HG03439 (cell line): ENCODE data around the gene BRI3.

ENCODE experiments used
- ATAC-seq: cut with Tn5 transposase; IDR thresholded peaks from one replicate; pipeline ENCODE4 v1.9.1; 2021; ENCODE audit warnings: mild to moderate bottlenecking, moderate library complexity; ENCODE audit not compliant: unreplicated experiment

BRI3 gene

DNA sequence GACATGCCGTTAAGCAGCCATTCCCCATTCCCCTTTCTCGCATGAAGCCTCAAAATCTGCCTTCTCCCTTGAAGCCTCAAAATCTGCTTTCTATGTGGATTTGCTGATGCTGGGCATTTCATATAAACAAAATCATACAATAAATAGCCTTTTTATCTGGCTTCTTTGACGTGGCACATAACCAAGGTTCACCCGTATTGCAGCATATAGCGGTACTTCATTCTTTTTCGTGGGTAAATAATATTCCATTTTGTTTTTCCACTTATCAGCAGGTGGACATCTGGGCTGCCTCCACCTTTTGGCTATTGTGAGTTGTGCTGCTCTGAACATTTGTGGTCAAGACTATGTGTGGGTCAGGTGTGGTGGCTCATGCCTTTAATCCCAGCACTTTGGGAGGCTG lies 57.0 kb downstream of the BRI3 start:
- no peak for ATAC-seq

GRCh38 chr7:98339043-98339442 lies 57.6 kb downstream of the BRI3 start:
- no peak for ATAC-seq

DNA sequence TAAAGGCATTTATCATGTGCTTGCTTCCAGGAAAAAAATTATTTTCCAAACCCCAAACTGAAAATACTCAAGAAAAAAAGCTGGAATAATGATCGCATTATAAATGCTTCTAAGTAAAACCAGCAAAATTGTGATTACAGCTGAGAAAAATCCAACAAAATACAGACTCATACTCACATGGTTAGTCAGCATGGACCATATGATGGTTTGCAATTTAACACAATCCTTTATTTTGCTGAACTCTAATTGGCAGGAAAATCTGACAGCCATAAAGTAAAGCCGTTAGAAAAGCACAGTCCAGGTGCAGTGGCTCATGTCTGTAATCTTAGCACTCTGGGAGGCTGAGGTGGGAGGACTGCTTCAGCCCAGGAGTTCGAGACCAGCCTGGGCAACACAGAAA lies 59.6 kb downstream of the BRI3 start:
- no peak for ATAC-seq
